Effector memory CD4-positive, alpha-beta T cell (primary cell): ENCODE results near the gene TSC22D1.

Experiments used
- DNase-seq, 3 donors: peaks; one replicate each; pipeline ENCODE4 v3.0.0-alpha.2; 2020
- H3K27ac ChIP-seq: 2 replicates; pipeline ENCODE4 v1.7.0; 2013; ENCODE audit warnings: mild to moderate bottlenecking, low read length, moderate library complexity; ENCODE audit not compliant: insufficient read depth, poor library complexity, severe bottlenecking
- H3K27me3 ChIP-seq: replicated peaks from 2 replicates; pipeline ENCODE4 v1.7.0; 2013; ENCODE audit warnings: mild to moderate bottlenecking, low read length; ENCODE audit not compliant: insufficient read depth, control insufficient read depth, poor library complexity, severe bottlenecking
- H3K36me3 ChIP-seq: 2 replicates; pipeline ENCODE4 v1.7.0; 2013; ENCODE audit warnings: mild to moderate bottlenecking, low read length, moderate library complexity; ENCODE audit not compliant: control insufficient read depth, insufficient read depth
- H3K4me1 ChIP-seq: 2 replicates; pipeline ENCODE4 v1.7.0; 2013; ENCODE audit warnings: low read length, mild to moderate bottlenecking; ENCODE audit not compliant: control insufficient read depth, insufficient read depth, poor library complexity, severe bottlenecking
- H3K4me3 ChIP-seq: 2 replicates; pipeline ENCODE4 v1.7.0; 2013; ENCODE audit warnings: low read length, low read depth, mild to moderate bottlenecking; ENCODE audit not compliant: insufficient read depth, poor library complexity, severe bottlenecking
- H3K9me3 ChIP-seq: 2 replicates; pipeline ENCODE4 v1.7.0; 2013; ENCODE audit warnings: mild to moderate bottlenecking, low read length, moderate library complexity; ENCODE audit not compliant: control insufficient read depth

Gene TSC22D1

GRCh38 chr13:44493213-44493812 is 82.8 kb downstream of the TSC22D1 start:
- no peak overlapping the region for H3K4me3 ChIP-seq
- no peaks in the 10 kb centered on the region for H3K36me3 ChIP-seq
- no peak overlapping the region for H3K27ac ChIP-seq
- no peaks in the 10 kb centered on the region for H3K4me1 ChIP-seq
- no peaks in the 10 kb centered on the region for H3K9me3 ChIP-seq
- no peak for DNase-seq
- no peaks in the 10 kb centered on the region for H3K27me3 ChIP-seq

GRCh38 chr13:44489751-44490150 is 86.4 kb downstream of the TSC22D1 start:
- no peaks in the 10 kb centered on the region for H3K27me3 ChIP-seq
- DNase-seq, result no peak
- H3K27ac ChIP-seq, result no peak overlapping the region
- no peak overlapping the region for H3K4me3 ChIP-seq
- no peaks in the 10 kb centered on the region for H3K36me3 ChIP-seq
- H3K4me1 ChIP-seq, result no peaks in the 10 kb centered on the region
- H3K9me3 ChIP-seq, result no peaks in the 10 kb centered on the region

- Histone ChIP-seq H3K4me3 (no peak overlapping the region), H3K36me3 (no peaks in the 10 kb centered on the region), H3K9me3 (no peaks in the 10 kb centered on the region), H3K27ac (no peak overlapping the region), H3K4me1 (no peaks in the 10 kb centered on the region), H3K27me3 (no peaks in the 10 kb centered on the region)
- DNase-seq, result no peak
These were observed 88.1 kb downstream of the TSC22D1 start for GRCh38 chr13:44487989-44488388.

- H3K27ac ChIP-seq, result no peak overlapping the region
- no peak for DNase-seq
- no peaks in the 10 kb centered on the region for H3K27me3 ChIP-seq
- H3K36me3 ChIP-seq, result no peaks in the 10 kb centered on the region
- H3K9me3 ChIP-seq, result no peaks in the 10 kb centered on the region
- H3K4me1 ChIP-seq, result no peaks in the 10 kb centered on the region
- H3K4me3 ChIP-seq, result peak overlapping the region; percentile 21
These were observed 91.5 kb downstream of the TSC22D1 start for GRCh38 chr13:44484562-44485138.

GRCh38 chr13:44474122-44474910 is 101.8 kb downstream of the TSC22D1 start:
- no peak for DNase-seq
- Histone ChIP-seq H3K36me3 (no peaks in the 10 kb centered on the region), H3K9me3 (no peaks in the 10 kb centered on the region), H3K27ac (no peak overlapping the region), H3K4me3 (no peak overlapping the region), H3K27me3 (no peaks in the 10 kb centered on the region), H3K4me1 (no peaks in the 10 kb centered on the region)

GRCh38 chr13:44471686-44472085 is 104.4 kb downstream of the TSC22D1 start:
- Histone ChIP-seq H3K27ac (no peak overlapping the region), H3K9me3 (no peaks in the 10 kb centered on the region)
- DNase-seq, result no peak

GRCh38 chr13:44470638-44471562 is 105.2 kb downstream of the TSC22D1 start:
- Histone ChIP-seq H3K9me3 (no peaks in the 10 kb centered on the region), H3K4me1 (no peaks in the 10 kb centered on the region), H3K4me3 (no peak overlapping the region), H3K27ac (no peak overlapping the region), H3K36me3 (no peaks in the 10 kb centered on the region), H3K27me3 (no peaks in the 10 kb centered on the region)
- DNase-seq, result no peak

More at GRCh38 chr13:44471686-44472085, 104.4 kb downstream of the TSC22D1 start:
- Histone ChIP-seq H3K4me3 (no peak overlapping the region), H3K36me3 (no peaks in the 10 kb centered on the region), H3K4me1 (no peaks in the 10 kb centered on the region), H3K27me3 (no peaks in the 10 kb centered on the region)

- Histone ChIP-seq H3K36me3 (no peaks in the 10 kb centered on the region), H3K27me3 (no peaks in the 10 kb centered on the region), H3K9me3 (no peaks in the 10 kb centered on the region), H3K4me1 (no peaks in the 10 kb centered on the region), H3K4me3 (no peak overlapping the region), H3K27ac (no peak overlapping the region)
- DNase-seq, result no peak
These were observed 107.3 kb downstream of the TSC22D1 start for GRCh38 chr13:44468874-44469273.

GRCh38 chr13:44465318-44465717 is 110.8 kb downstream of the TSC22D1 start:
- no peaks in the 10 kb centered on the region for H3K4me1 ChIP-seq
- no peak for DNase-seq
- H3K36me3 ChIP-seq, result no peaks in the 10 kb centered on the region
- H3K27ac ChIP-seq, result no peak overlapping the region
- no peaks in the 10 kb centered on the region for H3K27me3 ChIP-seq
- no peak overlapping the region for H3K4me3 ChIP-seq
- no peaks in the 10 kb centered on the region for H3K9me3 ChIP-seq
